Gastrocnemius medialis (tissue), 4 donors: ENCODE data around the gene CHCHD6. TPM values are rescaled to one million over a fixed set of nuclear protein-coding genes. Genes with fewer than 3 reads are reported as not detected.

ENCODE experiments used
- ATAC-seq, 2 donors: fragments of 150-250 bp; one replicate each; pipeline ENCODE4 v1.9.1; 2016
- DNase-seq, 2 donors: peaks; one replicate each; pipeline ENCODE4 v3.0.0-alpha.2; 2019
- H3K27ac ChIP-seq, 4 donors: fragments of 200-600 bp; sonication (generic); 1 replicate in 1 of 4; 2 replicates in 3 of 4; pipeline ENCODE4 v1.5.1; 2016 to 2018; ENCODE audit warnings: mild to moderate bottlenecking in 2 of 4, moderate library complexity in 1 of 4
- H3K27me3 ChIP-seq, 3 donors: fragments of 200-600 bp; sonication (generic) in 2 of 3; 1 replicate in 1 of 3; 2 replicates in 2 of 3; pipeline versions ENCODE4 v1.5.1 to v1.6.0; 2016 to 2019; ENCODE audit warnings: mild to moderate bottlenecking in 1 of 3, moderate library complexity in 1 of 3
- H3K36me3 ChIP-seq, 2 donors: fragments of 200-600 bp; sonication (generic) in 1 of 2; one replicate each; pipeline ENCODE4 v1.5.1; 2017 to 2018
- H3K4me1 ChIP-seq, 2 donors: fragments of 200-600 bp; sonication (generic) in 1 of 2; one replicate each; pipeline ENCODE4 v1.5.1; 2016 to 2017; ENCODE audit warnings: mild to moderate bottlenecking in 2 of 2
- H3K4me3 ChIP-seq, 4 donors: fragments of 200-600 bp; sonication (generic) in 3 of 4; 1 replicate in 1 of 4; 2 replicates in 3 of 4; pipeline ENCODE4 v1.5.1; 2016 to 2019; ENCODE audit warnings: mild to moderate bottlenecking in 2 of 4
- H3K9me3 ChIP-seq, 3 donors: fragments of 200-600 bp; sonication (generic) in 2 of 3; 1 replicate in 1 of 3; 2 replicates in 2 of 3; pipeline ENCODE4 v1.5.1; 2016 to 2019
- POLR2A ChIP-seq, 2 donors: fragments of 450-650 bp; IDR thresholded peaks; one replicate each; pipeline ENCODE4 v1.6.1; 2017; ENCODE audit warnings: antibody characterized with exemption in 2 of 2, mild to moderate bottlenecking in 2 of 2, moderate library complexity in 2 of 2
- in situ Hi-C, 4 donors: fragments of 200-750 bp; cut with MboI; loops; one replicate each; pipeline versions ENCODE4 v1.15.0 to v1.8.0; 2017; ENCODE audit warnings: low sequenced_read_pairs in 4 of 4
- intact Hi-C: fragments of 100-400 bp; cut with DNase I; formaldehyde crosslinking; loops from one replicate; pipeline ENCODE4 v1.15.1; 2023; ENCODE audit warnings: low total_unique reads
- total RNA-seq, 4 donors: library from RNA; depleted of rRNA; stranded (reverse); fragments of >200 nt; gene quantifications; one replicate each; pipeline versions ENCODE4 v1.1.0 to v1.2.3, GENCODE V29; 2016
- TF ChIP-seq, protein P1 (sequence below), 5 experiments: fragments of 450-650 bp in 3 of 5; fragments of 200-600 bp in 2 of 5; sonication (generic) in 2 of 5; IDR thresholded peaks in 4 of 5; conservative IDR thresholded peaks in 1 of 5; 1 replicate in 4 of 5; 2 replicates in 1 of 5; pipeline ENCODE4 v1.5.1; 2016 to 2019; ENCODE audit warnings: antibody characterized with exemption in 5 of 5, mild to moderate bottlenecking in 3 of 5, moderate library complexity in 3 of 5

CHCHD6 gene
- total RNA-seq, 4 donors from 2014 or later: 2.7 to 4.2 (median 3.4) TPM

DNA sequence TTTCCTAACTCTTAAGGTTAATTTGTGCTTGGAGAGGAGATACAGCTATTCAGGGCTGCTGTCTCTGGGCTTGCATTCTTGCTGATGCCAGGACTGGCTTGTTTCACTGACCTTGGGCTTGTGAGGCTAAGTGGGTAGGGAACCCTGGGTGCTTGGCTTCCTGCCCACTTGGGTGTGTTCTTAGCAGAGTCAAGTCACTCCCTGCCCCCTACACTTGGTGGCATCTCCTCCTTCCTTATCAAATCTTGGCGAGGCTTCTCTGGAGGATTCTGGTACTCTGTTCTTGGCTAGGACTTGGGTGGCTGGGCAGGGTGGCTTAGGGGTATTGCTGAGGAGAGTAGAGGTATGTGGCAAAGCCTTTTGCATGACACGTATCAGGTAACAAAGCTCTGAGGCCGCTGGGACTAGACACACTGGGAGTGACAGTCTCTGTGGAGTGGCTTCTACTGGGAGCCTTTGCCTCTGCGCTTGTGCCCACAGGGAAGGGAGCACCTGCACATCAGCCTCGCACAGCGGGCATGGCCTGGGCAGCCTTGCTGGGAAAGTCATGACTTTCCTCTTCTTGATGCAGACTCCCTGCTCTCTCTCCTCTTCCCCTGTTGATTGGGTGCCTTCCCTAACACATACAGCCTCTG is 41.8 kb downstream of the CHCHD6 start:
- H3K4me3 ChIP-seq: no peak overlapping the region
- ATAC-seq: peak; percentile 50 to 87
- in situ Hi-C loops: no loop called here

GRCh38 chr3:126746395-126747177 is 42.5 kb downstream of the CHCHD6 start:
- H3K4me3 ChIP-seq: peak overlapping the region in 1 of 4 donors; percentile 14
- H3K9me3 ChIP-seq: no peaks in the 10 kb centered on the region
- no peaks in the 10 kb centered on the region for H3K27me3 ChIP-seq
- DNase-seq (peak; percentile 18 to 44), ATAC-seq (peak; percentile 69 to 85)
- in situ Hi-C loops (no loop called here), intact Hi-C loops (loop anchor here (1.0 to 5.0 kb wide), 2 partner anchors 67 to 216 kb away; no protein-coding TSS in a partner anchor)
- TF ChIP-seq POLR2A (IDR thresholded peaks at IDR 0.05): no peak
- TF ChIP-seq, protein P1, sequence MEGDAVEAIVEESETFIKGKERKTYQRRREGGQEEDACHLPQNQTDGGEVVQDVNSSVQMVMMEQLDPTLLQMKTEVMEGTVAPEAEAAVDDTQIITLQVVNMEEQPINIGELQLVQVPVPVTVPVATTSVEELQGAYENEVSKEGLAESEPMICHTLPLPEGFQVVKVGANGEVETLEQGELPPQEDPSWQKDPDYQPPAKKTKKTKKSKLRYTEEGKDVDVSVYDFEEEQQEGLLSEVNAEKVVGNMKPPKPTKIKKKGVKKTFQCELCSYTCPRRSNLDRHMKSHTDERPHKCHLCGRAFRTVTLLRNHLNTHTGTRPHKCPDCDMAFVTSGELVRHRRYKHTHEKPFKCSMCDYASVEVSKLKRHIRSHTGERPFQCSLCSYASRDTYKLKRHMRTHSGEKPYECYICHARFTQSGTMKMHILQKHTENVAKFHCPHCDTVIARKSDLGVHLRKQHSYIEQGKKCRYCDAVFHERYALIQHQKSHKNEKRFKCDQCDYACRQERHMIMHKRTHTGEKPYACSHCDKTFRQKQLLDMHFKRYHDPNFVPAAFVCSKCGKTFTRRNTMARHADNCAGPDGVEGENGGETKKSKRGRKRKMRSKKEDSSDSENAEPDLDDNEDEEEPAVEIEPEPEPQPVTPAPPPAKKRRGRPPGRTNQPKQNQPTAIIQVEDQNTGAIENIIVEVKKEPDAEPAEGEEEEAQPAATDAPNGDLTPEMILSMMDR (IDR thresholded peaks at IDR 0.05 in 4 of 5, conservative IDR thresholded peaks at IDR 0.05 in 1 of 5): peak in 1 of 5 experiments; percentile 18
- peaks cover 18% of the 10 kb centered on the region in 2 donors for H3K4me1 ChIP-seq
- H3K36me3 ChIP-seq: no peaks in the 10 kb centered on the region
- H3K27ac ChIP-seq: peak overlapping the region; percentile 55 to 76 (median 60)

More for the DNA sequence above, 41.8 kb downstream of the CHCHD6 start:
- Histone ChIP-seq H3K27ac (peak overlapping the region; percentile 55 to 76 (median 60)), H3K9me3 (no peaks in the 10 kb centered on the region), H3K4me1 (peaks cover 18% of the 10 kb centered on the region in 2 donors), H3K27me3 (no peaks in the 10 kb centered on the region), H3K36me3 (no peaks in the 10 kb centered on the region)
- peak; percentile 27 to 75 for DNase-seq
- TF ChIP-seq, protein P1 (IDR thresholded peaks at IDR 0.05 in 4 of 5, conservative IDR thresholded peaks at IDR 0.05 in 1 of 5): no peak
- TF ChIP-seq POLR2A (IDR thresholded peaks at IDR 0.05): no peak
- intact Hi-C loops: loop anchor here (1.0 to 5.0 kb wide), 2 partner anchors 67 to 216 kb away; no protein-coding TSS in a partner anchor

DNA sequence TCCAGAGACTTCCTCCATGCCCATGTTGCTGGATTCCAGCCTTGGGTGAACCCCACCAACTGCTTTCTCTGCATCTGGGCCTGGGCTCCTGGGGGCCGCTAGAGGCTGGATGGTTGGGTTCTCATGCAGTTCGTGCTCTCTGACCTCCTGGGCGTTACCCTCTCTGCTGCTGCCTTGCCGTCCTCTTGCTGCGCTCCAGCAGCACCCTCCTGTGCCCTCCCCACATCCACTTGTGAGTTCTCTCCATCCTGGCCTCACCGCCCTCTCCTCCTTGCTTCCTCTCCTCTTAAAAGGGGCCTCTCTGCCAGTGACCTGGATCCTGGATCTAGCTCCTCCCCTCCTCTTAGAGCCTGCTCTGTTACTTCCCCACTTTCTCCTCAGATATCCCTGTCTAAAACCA is 43.7 kb downstream of the CHCHD6 start:
- ATAC-seq (no peak), DNase-seq (no peak)
- Histone ChIP-seq H3K9me3 (no peaks in the 10 kb centered on the region), H3K27me3 (no peaks in the 10 kb centered on the region), H3K27ac (no peak overlapping the region), H3K36me3 (no peaks in the 10 kb centered on the region), H3K4me3 (no peak overlapping the region), H3K4me1 (peaks cover 18% of the 10 kb centered on the region in 2 donors)
- in situ Hi-C loops: no loop called here
- intact Hi-C loops: loop anchor here (5.0 kb wide), 1 partner anchor 215 kb away; no protein-coding TSS in a partner anchor
- TF ChIP-seq, protein P1 (IDR thresholded peaks at IDR 0.05 in 4 of 5, conservative IDR thresholded peaks at IDR 0.05 in 1 of 5): no peak
- TF ChIP-seq POLR2A (IDR thresholded peaks at IDR 0.05): no peak

DNA sequence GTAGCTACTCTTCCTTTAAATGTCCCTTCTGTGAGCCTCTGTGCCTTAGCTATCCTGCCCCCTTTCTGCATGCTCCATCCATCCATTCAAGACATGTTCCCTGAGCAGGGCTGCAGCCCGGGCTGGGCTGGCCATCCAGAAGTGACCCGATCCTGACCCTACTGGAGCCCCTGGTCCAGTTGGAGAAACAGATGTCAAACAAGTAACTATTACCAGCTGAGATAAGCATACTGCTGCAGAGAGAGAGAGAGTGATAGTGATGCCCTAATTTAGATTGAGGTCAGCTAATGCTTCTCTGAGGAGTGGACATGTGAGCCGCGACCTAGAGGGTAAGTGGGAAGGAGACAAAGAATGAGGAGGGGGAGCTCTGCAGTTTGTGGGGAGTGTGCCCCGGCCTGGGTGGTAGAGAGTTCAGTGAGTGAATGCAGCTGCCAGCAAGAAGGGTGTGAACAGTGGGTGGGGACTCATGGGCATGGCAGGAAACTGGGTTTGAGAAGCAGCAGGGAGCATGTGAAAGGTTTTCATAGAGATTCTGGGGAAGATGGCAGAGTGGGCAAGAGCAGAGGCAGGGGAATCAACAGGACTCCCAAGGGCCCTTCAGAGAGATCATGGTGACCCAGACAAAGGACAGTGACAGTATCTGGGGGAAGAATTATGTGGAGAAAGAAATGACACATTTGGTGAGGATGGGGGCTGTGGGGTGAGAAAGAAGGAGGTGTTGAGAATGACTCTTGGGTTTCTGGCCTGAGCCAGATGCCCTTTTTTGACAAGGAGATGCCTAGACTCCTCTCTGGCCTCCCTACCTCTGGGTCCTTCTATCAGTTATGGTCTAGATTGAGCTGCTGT is 44.9 kb downstream of the CHCHD6 start:
- H3K9me3 ChIP-seq: no peaks in the 10 kb centered on the region
- no peak overlapping the region for H3K27ac ChIP-seq
- in situ Hi-C loops: no loop called here
- H3K27me3 ChIP-seq: no peaks in the 10 kb centered on the region
- ATAC-seq (no peak), DNase-seq (no peak)
- intact Hi-C loops: loop anchor here (5.0 kb wide), 1 partner anchor 213 kb away; no protein-coding TSS in a partner anchor
- no peaks in the 10 kb centered on the region for H3K36me3 ChIP-seq
- H3K4me1 ChIP-seq: peaks cover 18% of the 10 kb centered on the region in 2 donors
- TF ChIP-seq, protein P1 (IDR thresholded peaks at IDR 0.05 in 4 of 5, conservative IDR thresholded peaks at IDR 0.05 in 1 of 5): no peak
- TF ChIP-seq POLR2A (IDR thresholded peaks at IDR 0.05): no peak
- no peak overlapping the region for H3K4me3 ChIP-seq
